SKM-1 (cell line): ENCODE data around the gene RABGGTA.
A peak's percentile ranks its signal among the peaks of the same experiment; 100 is the strongest.

Source experiments
- DNase-seq: peaks from one replicate; lab custom pipeline; 2025; ENCODE audit not compliant: unreplicated experiment; lab: John Stamatoyannopoulos, UW

RABGGTA gene

GRCh38 chr14:24271134-24271833, at the start of gene RABGGTA:
Gene RABGGTA, minus strand, starts transcription at chr14:24271597. Its CDS starts 482 bp downstream, at chr14:24271115.
- DNase-seq = peak; percentile 16

GRCh38 chr14:24317141-24317928, 45.9 kb upstream of the RABGGTA start:
- DNase-seq = no peak

- DNase-seq = no peak
Measured at GRCh38 chr14:24316597-24316950, 45.2 kb upstream of the RABGGTA start.

GRCh38 chr14:24315807-24316596, 44.6 kb upstream of the RABGGTA start:
- no peak for DNase-seq

- DNase-seq = no peak
Measured at GRCh38 chr14:24315243-24315806, 43.9 kb upstream of the RABGGTA start.

- DNase-seq = no peak
Measured at GRCh38 chr14:24314377-24315193, 43.2 kb upstream of the RABGGTA start.

- no peak for DNase-seq
Measured at GRCh38 chr14:24313913-24314312, 42.5 kb upstream of the RABGGTA start.

GRCh38 chr14:24312736-24313507, 41.5 kb upstream of the RABGGTA start:
- peak; percentile 46 for DNase-seq

- DNase-seq = no peak
Measured at GRCh38 chr14:24311837-24312615, 40.6 kb upstream of the RABGGTA start.

GRCh38 chr14:24310646-24311604, 39.5 kb upstream of the RABGGTA start, which contains the start of gene LTB4R:
Gene LTB4R, plus strand, starts transcription at chr14:24311502. Its CDS starts 4,150 bp downstream, at chr14:24315652.
- DNase-seq = no peak

- no peak for DNase-seq
Measured at GRCh38 chr14:24310265-24310645, 38.9 kb upstream of the RABGGTA start.

- no peak for DNase-seq
Measured at GRCh38 chr14:24309538-24310264, 38.3 kb upstream of the RABGGTA start, which contains the start of gene LTB4R2. Gene LTB4R2, plus strand, starts transcription at chr14:24310140. Its CDS starts 525 bp downstream, at chr14:24310665.

- no peak for DNase-seq
Measured at GRCh38 chr14:24308342-24309124, 37.1 kb upstream of the RABGGTA start.

- DNase-seq = no peak
Measured at GRCh38 chr14:24307575-24308341, 36.4 kb upstream of the RABGGTA start, which contains the start of gene CIDEB. Gene CIDEB, minus strand, starts transcription at chr14:24307977. Its CDS starts 119 bp downstream, at chr14:24307858.

- DNase-seq = no peak
Measured at GRCh38 chr14:24307156-24307574, 35.8 kb upstream of the RABGGTA start.
